Endodermal cell (in vitro differentiated cells): ENCODE data around the gene CELF2. TPM values are rescaled to one million over a fixed set of nuclear protein-coding genes. Genes with fewer than 3 reads are reported as not detected.

ENCODE experiments used
- DNase-seq: peaks from one replicate; pipeline ENCODE4 v3.0.0-alpha.2; 2017
- H3K27ac ChIP-seq: 2 replicates; pipeline ENCODE4 v1.5.1; 2013; ENCODE audit warnings: mild to moderate bottlenecking, low read depth, low read length, moderate library complexity
- H3K27me3 ChIP-seq: 2 replicates; pipeline ENCODE4 v1.6.1; 2013; ENCODE audit warnings: mild to moderate bottlenecking, low read length, moderate library complexity; ENCODE audit not compliant: insufficient read depth, control insufficient read depth, poor library complexity, severe bottlenecking
- H3K36me3 ChIP-seq: 2 replicates; pipeline ENCODE4 v1.7.0; 2013; ENCODE audit warnings: mild to moderate bottlenecking, low read length, moderate library complexity; ENCODE audit not compliant: control insufficient read depth, insufficient read depth
- H3K4me1 ChIP-seq: one replicate; pipeline ENCODE4 v1.7.0; 2013; ENCODE audit warnings: low read length; ENCODE audit not compliant: control insufficient read depth, insufficient read depth
- H3K4me3 ChIP-seq: 2 replicates; pipeline ENCODE4 v1.5.1; 2013; ENCODE audit warnings: mild to moderate bottlenecking, low read length, moderate library complexity
- H3K9ac ChIP-seq: 2 replicates; pipeline ENCODE4 v1.6.1; 2013; ENCODE audit warnings: mild to moderate bottlenecking, low read length, moderate library complexity; ENCODE audit not compliant: poor library complexity, severe bottlenecking; ENCODE audit errors: extremely low read depth
- H3K9me3 ChIP-seq: 2 replicates; pipeline ENCODE4 v1.6.1; 2013; ENCODE audit warnings: mild to moderate bottlenecking, low read length, moderate library complexity; ENCODE audit not compliant: control insufficient read depth
- H3K27ac Mint-ChIP-seq: 2 replicates; pipeline ENCODE4 v1.8.0; 2020; ENCODE audit warnings: mixed read lengths
- H3K27me3 Mint-ChIP-seq: 2 replicates; pipeline ENCODE4 v1.8.0; 2021; ENCODE audit warnings: mild to moderate bottlenecking, mixed read lengths; ENCODE audit not compliant: insufficient read depth
- H3K36me3 Mint-ChIP-seq: 2 replicates; pipeline ENCODE4 v1.8.0; 2020; ENCODE audit warnings: low read depth, mixed read lengths
- H3K4me1 Mint-ChIP-seq: 2 replicates; pipeline ENCODE4 v1.8.0; 2020; ENCODE audit warnings: mixed read lengths
- H3K4me3 Mint-ChIP-seq: 2 replicates; pipeline ENCODE4 v1.8.0; 2020; ENCODE audit warnings: mild to moderate bottlenecking, moderate library complexity, mixed read lengths
- H3K9me3 Mint-ChIP-seq: 2 replicates; pipeline ENCODE4 v1.8.0; 2020; ENCODE audit warnings: mild to moderate bottlenecking, mixed read lengths
- WGBS, 2 experiments: methylation state at CpG; one replicate each; pipeline versions ENCODE4 v1.1.5 to v1.1.7; 2013; ENCODE audit warnings: missing lambda C conversion rate in 2 of 2, mixed read lengths in 1 of 2; ENCODE audit not compliant: insufficient coverage in 1 of 2, insufficient read length in 1 of 2; 5-methylcytosine and 5-hydroxymethylcytosine counted together
- total RNA-seq, 2 donors: library from RNA; stranded (reverse); fragmentation: NEBNext Ultra II Directional in 1 of 2; extraction: Animal tissue kit (Norgen Biotek cat#: 25700) in 1 of 2; gene quantifications; 2 replicates in 1 of 2; 3 replicates in 1 of 2; pipeline ENCODE4 v1.2.1, GENCODE V29; 2021
- TF ChIP-seq, protein P1 (sequence below): fragments of 200-600 bp; sonication (generic); conservative IDR thresholded peaks from 2 replicates; pipeline ENCODE4 v1.5.0; 2021; ENCODE audit warnings: antibody characterized with exemption, mild to moderate bottlenecking

CELF2 gene
- total RNA-seq, 2 donors from 2014 or later, result 79.9 to 96.1 TPM

- DNase-seq, result no peak
- Histone ChIP-seq H3K36me3 (peaks cover 15% of the 10 kb centered on the region), H3K27ac (no peak overlapping the region), H3K9me3 (no peaks in the 10 kb centered on the region), H3K9ac (no peak overlapping the region), H3K27me3 (no peaks in the 10 kb centered on the region), H3K4me3 (no peak overlapping the region), H3K4me1 (peaks cover 12% of the 10 kb centered on the region)
- Mint-ChIP-seq H3K36me3 (peaks cover 13% of the 10 kb centered on the region), H3K4me3 (no peak overlapping the region), H3K4me1 (peaks cover 40% of the 10 kb centered on the region), H3K9me3 (no peaks in the 10 kb centered on the region), H3K27ac (no peak overlapping the region), H3K27me3 (no peaks in the 10 kb centered on the region)
- TF ChIP-seq, protein P1, sequence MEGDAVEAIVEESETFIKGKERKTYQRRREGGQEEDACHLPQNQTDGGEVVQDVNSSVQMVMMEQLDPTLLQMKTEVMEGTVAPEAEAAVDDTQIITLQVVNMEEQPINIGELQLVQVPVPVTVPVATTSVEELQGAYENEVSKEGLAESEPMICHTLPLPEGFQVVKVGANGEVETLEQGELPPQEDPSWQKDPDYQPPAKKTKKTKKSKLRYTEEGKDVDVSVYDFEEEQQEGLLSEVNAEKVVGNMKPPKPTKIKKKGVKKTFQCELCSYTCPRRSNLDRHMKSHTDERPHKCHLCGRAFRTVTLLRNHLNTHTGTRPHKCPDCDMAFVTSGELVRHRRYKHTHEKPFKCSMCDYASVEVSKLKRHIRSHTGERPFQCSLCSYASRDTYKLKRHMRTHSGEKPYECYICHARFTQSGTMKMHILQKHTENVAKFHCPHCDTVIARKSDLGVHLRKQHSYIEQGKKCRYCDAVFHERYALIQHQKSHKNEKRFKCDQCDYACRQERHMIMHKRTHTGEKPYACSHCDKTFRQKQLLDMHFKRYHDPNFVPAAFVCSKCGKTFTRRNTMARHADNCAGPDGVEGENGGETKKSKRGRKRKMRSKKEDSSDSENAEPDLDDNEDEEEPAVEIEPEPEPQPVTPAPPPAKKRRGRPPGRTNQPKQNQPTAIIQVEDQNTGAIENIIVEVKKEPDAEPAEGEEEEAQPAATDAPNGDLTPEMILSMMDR, result no peak
- WGBS, 2 experiments, result 96 to 97% methylated on average over 3 to 4 of the region's 4 CpGs
These were observed 57.0 kb downstream of the CELF2 start for GRCh38 chr10:11074536-11075267.

DNA sequence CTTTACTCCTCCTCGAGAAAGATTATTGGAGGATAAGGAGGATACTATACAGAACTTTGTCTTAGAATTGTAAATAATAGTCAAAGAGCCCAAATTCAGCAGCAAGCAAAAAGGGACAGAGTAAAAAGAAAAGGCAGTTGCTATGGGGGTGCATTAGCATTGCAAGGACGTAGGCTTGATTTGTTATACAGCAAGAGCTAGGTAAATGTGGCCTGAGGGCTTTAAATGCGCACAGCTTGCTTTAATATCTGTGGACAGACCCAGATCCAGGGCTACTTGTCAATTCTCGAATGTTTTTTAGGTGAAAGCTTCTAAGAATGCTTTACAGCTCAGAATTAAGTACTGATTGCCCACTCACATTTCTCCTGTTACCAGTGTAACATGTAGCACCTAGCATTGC, 58.5 kb downstream of the CELF2 start:
- no peaks in the 10 kb centered on the region for H3K27me3 Mint-ChIP-seq
- no peak overlapping the region for H3K4me3 ChIP-seq
- DNase-seq, result no peak
- H3K27me3 ChIP-seq, result no peaks in the 10 kb centered on the region
- H3K4me3 Mint-ChIP-seq, result no peak overlapping the region
- H3K9me3 Mint-ChIP-seq, result no peaks in the 10 kb centered on the region
- TF ChIP-seq, protein P1, result no peak
- H3K36me3 Mint-ChIP-seq, result peaks cover 10% of the 10 kb centered on the region
- H3K4me1 Mint-ChIP-seq, result peaks cover 36% of the 10 kb centered on the region
- no peak overlapping the region for H3K9ac ChIP-seq
- no peak overlapping the region for H3K27ac ChIP-seq
- no peak overlapping the region for H3K27ac Mint-ChIP-seq
- 92 to 93% methylated on average over 4 of the region's 4 CpGs for WGBS, 2 experiments
- H3K36me3 ChIP-seq, result peaks cover 11% of the 10 kb centered on the region
- peaks cover 12% of the 10 kb centered on the region for H3K4me1 ChIP-seq
- H3K9me3 ChIP-seq, result no peaks in the 10 kb centered on the region

- no peak overlapping the region for H3K4me3 ChIP-seq
- 92 to 100% methylated on average over 1 to 3 of the region's 3 CpGs for WGBS, 2 experiments
- no peaks in the 10 kb centered on the region for H3K27me3 Mint-ChIP-seq
- no peak overlapping the region for H3K27ac Mint-ChIP-seq
- H3K27ac ChIP-seq, result no peak overlapping the region
- TF ChIP-seq, protein P1, result no peak
- H3K36me3 Mint-ChIP-seq, result no peaks in the 10 kb centered on the region
- H3K9me3 ChIP-seq, result no peaks in the 10 kb centered on the region
- peaks cover 29% of the 10 kb centered on the region for H3K4me1 Mint-ChIP-seq
- H3K9me3 Mint-ChIP-seq, result no peaks in the 10 kb centered on the region
- peaks cover 5% of the 10 kb centered on the region for H3K4me1 ChIP-seq
- DNase-seq, result no peak
- no peak overlapping the region for H3K4me3 Mint-ChIP-seq
- no peaks in the 10 kb centered on the region for H3K27me3 ChIP-seq
- H3K9ac ChIP-seq, result no peak overlapping the region
- no peaks in the 10 kb centered on the region for H3K36me3 ChIP-seq
These were observed 62.9 kb downstream of the CELF2 start for GRCh38 chr10:11080564-11080984.
